ENCODE data around the gene DAD1.
"Not testable (repeated sequence)": the region's sequence is repeated elsewhere in the genome, so short reads cannot be mapped to it uniquely, and the experiment has no call there.

Gene DAD1

GRCh38 chr14:22566845-22567244 lies 22.2 kb downstream of the DAD1 start:
- no peaks in the 10 kb centered on the region for H3K27me3 Mint-ChIP-seq
- peak overlapping the region; percentile 97 for H3K27ac Mint-ChIP-seq
- H3K4me3 Mint-ChIP-seq = peak overlapping the region; percentile 55
- H3K9me3 Mint-ChIP-seq = no peaks in the 10 kb centered on the region
- H3K4me1 Mint-ChIP-seq (ENCODE audit: low read depth) = peaks cover 90% of the 10 kb centered on the region
- peaks cover 54% of the 10 kb centered on the region for H3K36me3 Mint-ChIP-seq (ENCODE audit: low read depth)

- Mint-ChIP-seq H3K36me3 (ENCODE audit: low read depth) (peaks cover 55% of the 10 kb centered on the region), H3K4me1 (ENCODE audit: low read depth) (peaks cover 96% of the 10 kb centered on the region), H3K4me3 (peak overlapping the region; percentile 63), H3K27ac (peak overlapping the region; percentile 97)
- H3K9me3 Mint-ChIP-seq, H3K27me3 Mint-ChIP-seq: not testable (repeated sequence)
These were observed 22.8 kb downstream of the DAD1 start for GRCh38 chr14:22566266-22566665.

- Mint-ChIP-seq H3K36me3 (ENCODE audit: low read depth) (peaks cover 51% of the 10 kb centered on the region), H3K4me1 (ENCODE audit: low read depth) (peaks cover 100% of the 10 kb centered on the region), H3K4me3 (peak overlapping the region; percentile 63), H3K27me3 (no peaks in the 10 kb centered on the region), H3K9me3 (no peaks in the 10 kb centered on the region), H3K27ac (peak overlapping the region; percentile 97)
These were observed 23.6 kb downstream of the DAD1 start for GRCh38 chr14:22565391-22565945.

DNA sequence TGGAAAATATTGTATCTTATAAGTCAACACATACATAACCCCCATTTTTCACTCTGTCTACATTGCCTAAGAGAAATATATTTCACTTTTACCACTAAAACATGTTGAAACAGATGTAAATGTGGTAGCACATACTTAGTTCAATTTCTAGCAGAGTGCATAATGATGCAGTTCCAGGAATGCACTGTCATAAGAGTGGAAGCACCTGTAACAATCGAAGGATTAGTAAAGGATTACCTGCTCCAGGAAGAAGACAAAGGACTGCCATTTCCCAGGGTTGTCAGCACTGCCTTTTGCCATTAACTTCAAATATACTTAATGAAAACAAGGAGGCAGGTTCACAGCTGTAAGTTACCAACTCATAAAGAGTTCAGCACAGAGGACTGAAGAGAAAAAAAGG lies 24.6 kb downstream of the DAD1 start:
- no peaks in the 10 kb centered on the region for H3K27me3 Mint-ChIP-seq
- H3K4me3 Mint-ChIP-seq = peak overlapping the region; percentile 63
- H3K36me3 Mint-ChIP-seq (ENCODE audit: low read depth) = peaks cover 43% of the 10 kb centered on the region
- H3K27ac Mint-ChIP-seq = peak overlapping the region; percentile 97
- no peaks in the 10 kb centered on the region for H3K9me3 Mint-ChIP-seq
- peaks cover 100% of the 10 kb centered on the region for H3K4me1 Mint-ChIP-seq (ENCODE audit: low read depth)

DNA sequence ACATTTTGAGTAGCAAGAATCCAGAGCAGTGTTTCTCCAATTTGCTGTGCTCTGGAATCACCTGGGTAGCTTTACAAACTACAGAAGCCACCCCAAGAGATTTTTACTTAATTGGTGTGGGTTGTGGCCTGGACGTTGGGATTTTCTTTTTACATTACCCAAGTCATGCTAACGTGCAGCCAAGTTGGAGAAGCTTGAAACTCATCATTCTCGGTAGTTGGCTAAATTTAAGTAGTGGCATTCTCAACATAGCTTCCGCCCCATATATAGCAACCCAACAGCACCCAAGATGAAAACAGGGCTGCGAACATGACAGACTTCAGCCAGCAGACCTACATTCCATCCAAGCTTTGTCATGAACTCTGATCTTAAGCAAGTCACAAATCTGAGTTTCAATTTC lies 25.0 kb downstream of the DAD1 start:
- peaks cover 100% of the 10 kb centered on the region for H3K4me1 Mint-ChIP-seq (ENCODE audit: low read depth)
- peaks cover 43% of the 10 kb centered on the region for H3K36me3 Mint-ChIP-seq (ENCODE audit: low read depth)
- no peaks in the 10 kb centered on the region for H3K27me3 Mint-ChIP-seq
- no peaks in the 10 kb centered on the region for H3K9me3 Mint-ChIP-seq
- peak overlapping the region; percentile 97 for H3K27ac Mint-ChIP-seq
- H3K4me3 Mint-ChIP-seq = peak overlapping the region; percentile 63

DNA sequence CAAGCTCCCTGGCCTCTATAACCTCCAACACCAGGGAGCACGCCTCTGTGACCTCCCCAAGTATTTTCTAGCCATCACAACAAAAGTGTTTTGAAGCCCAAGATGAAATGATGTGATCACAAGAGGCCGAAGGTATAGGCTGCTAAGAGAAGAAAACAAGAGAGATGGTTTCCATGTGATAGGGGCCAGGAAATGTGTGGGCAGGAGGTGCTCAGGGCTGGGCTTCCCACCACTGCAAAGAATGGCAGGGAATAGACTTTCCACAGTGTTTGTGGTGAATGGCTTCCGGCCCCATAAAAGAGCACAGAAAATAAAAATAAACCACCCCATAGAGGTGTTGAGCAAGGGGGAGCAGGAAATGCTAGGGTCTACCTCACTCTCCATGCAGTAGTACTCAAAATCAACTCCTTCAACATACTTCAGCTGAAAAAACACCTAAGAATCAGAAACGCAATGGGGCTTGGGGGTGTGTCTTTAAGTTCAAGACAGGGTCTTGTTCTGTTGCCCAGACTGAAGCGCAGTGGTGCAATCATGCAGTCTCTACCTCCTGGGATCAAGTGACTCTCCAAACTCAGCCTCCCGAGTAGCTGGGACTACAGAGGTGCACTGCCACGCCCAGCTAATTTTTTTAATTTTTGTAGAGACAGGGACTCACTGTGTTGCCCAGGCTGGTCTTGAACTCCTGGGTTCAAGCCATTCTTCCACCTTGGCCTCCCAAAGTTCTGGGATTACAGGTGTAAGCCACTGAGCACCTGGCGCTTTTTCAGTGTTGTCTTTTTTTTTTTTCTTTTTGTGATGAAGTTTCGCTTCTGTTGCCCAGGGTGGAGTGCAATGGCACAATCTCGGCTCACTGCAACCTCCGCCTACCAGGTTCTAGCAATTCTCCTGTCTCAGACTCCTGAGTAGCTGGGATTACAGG lies 27.1 kb downstream of the DAD1 start:
- peak overlapping the region; percentile 61 for H3K4me3 Mint-ChIP-seq
- no peaks in the 10 kb centered on the region for H3K27me3 Mint-ChIP-seq
- H3K27ac Mint-ChIP-seq = peak overlapping the region; percentile 97
- H3K9me3 Mint-ChIP-seq = no peaks in the 10 kb centered on the region
- peaks cover 43% of the 10 kb centered on the region for H3K36me3 Mint-ChIP-seq (ENCODE audit: low read depth)
- H3K4me1 Mint-ChIP-seq (ENCODE audit: low read depth) = peaks cover 100% of the 10 kb centered on the region

DNA sequence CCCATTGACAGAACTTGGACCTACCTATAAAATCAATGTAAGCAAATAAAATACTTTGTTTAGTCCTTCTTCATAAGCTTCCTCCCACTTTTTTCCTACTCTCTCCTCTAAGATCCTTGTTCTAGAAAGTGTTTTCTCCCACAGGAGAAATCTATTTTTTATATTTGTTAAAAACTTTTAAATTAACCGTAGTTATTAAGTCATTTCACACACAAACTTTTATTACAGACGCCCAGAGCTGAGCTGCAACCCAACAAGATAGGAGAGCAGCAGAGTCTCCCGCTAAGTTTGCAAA lies 27.7 kb downstream of the DAD1 start:
- Mint-ChIP-seq H3K36me3 (ENCODE audit: low read depth) (peaks cover 43% of the 10 kb centered on the region), H3K4me3 (peak overlapping the region; percentile 61), H3K9me3 (no peaks in the 10 kb centered on the region), H3K27me3 (peaks cover 2% of the 10 kb centered on the region), H3K27ac (peak overlapping the region; percentile 97), H3K4me1 (ENCODE audit: low read depth) (peaks cover 100% of the 10 kb centered on the region)

DNA sequence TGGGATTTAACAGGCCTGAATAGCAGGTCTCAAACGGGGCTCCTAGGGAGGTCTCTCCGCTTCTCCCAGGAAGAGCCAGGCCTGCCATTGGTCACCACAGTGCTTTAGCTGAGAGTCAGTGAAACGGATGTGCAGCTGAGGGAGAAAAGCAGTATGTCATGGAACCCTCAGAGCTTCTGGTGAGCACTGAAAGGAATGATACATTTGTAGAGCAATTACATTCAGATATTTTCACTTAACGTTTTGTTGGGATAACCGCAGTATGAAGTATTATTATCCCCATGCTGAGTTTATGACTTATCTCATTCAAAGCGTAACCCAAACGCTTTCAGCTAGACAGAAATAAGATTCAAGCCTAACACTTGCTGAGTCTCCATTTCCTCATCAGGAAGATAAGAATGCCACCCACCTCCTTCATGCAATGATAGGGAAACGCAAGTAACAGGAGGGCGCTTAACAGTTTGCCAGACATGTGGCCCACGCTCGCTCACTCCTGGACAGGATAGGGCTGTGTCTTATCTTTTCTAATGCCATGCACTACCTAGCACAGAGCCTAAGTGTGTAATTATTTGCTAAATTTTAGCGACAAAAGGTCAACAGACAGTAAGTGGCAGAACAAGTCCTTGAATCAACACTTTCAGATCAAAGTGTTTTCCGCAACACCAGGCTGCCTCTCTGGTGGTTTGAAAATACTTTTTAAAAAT lies 28.2 kb downstream of the DAD1 start:
- Mint-ChIP-seq H3K27me3 (peaks cover 6% of the 10 kb centered on the region), H3K27ac (peak overlapping the region; percentile 97), H3K36me3 (ENCODE audit: low read depth) (peaks cover 44% of the 10 kb centered on the region), H3K9me3 (no peaks in the 10 kb centered on the region), H3K4me3 (peak overlapping the region; percentile 61), H3K4me1 (ENCODE audit: low read depth) (peaks cover 100% of the 10 kb centered on the region)

GRCh38 chr14:22559041-22559440 lies 30.0 kb downstream of the DAD1 start:
- Mint-ChIP-seq H3K4me3 (peak overlapping the region; percentile 77), H3K4me1 (ENCODE audit: low read depth) (peaks cover 98% of the 10 kb centered on the region), H3K27me3 (peaks cover 6% of the 10 kb centered on the region), H3K27ac (peak overlapping the region; percentile 97), H3K36me3 (ENCODE audit: low read depth) (peaks cover 27% of the 10 kb centered on the region), H3K9me3 (no peaks in the 10 kb centered on the region)

DNA sequence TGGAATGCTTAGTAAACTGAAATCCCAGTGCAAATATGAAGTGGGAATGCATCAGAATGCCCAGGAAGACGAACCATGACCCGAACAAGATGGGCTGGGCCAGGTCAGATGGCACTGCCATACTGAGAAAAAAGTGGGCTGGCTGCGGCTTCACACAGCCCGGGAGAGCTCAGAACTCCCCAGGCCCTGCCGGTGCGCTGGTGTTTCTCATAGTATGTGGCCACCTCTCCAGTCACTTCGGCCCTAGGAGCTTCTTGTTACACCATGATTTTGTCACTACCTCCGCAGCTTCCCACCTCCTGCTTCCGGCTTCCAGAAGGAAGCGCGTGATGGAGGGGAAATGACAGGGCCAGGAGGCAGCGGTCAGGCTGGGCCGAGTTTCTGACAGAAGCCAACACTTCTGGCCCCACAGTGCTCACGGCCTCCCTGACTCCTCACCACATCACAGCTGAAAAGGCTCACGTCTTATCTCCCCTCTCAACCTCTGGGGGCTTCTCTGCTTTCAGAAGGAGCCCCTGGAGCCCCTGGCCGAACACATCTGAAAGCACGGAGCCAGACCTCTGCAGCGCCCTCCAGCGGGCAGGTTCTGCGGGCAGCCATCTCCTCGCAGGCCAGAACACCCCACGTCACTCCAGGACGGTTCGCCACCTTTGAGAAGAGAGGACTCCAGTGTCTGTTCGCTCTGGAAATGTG lies 30.7 kb downstream of the DAD1 start:
- H3K4me1 Mint-ChIP-seq (ENCODE audit: low read depth) = peaks cover 98% of the 10 kb centered on the region
- H3K27ac Mint-ChIP-seq = peak overlapping the region; percentile 97
- peaks cover 6% of the 10 kb centered on the region for H3K27me3 Mint-ChIP-seq
- no peaks in the 10 kb centered on the region for H3K9me3 Mint-ChIP-seq
- peak overlapping the region; percentile 77 for H3K4me3 Mint-ChIP-seq
- H3K36me3 Mint-ChIP-seq (ENCODE audit: low read depth) = peaks cover 30% of the 10 kb centered on the region

DNA sequence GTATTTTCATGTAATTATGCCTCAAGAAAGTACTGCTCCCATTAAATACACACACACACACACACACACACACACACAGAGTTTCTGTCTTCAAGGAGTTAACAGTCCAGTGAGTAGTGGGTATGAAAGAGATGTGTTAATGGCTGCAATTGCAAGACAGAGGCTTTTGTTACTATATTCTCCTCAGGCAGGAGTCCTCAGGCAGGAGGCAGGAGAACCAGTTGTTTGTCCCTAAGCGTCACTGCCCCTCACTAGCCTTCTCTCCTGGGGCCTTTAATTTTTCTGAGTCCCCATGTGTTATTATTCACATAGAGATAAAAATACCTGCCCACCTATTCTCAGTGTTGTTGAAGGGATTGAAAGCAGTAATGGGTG lies 31.2 kb downstream of the DAD1 start:
- H3K4me1 Mint-ChIP-seq (ENCODE audit: low read depth) = peaks cover 98% of the 10 kb centered on the region
- H3K36me3 Mint-ChIP-seq (ENCODE audit: low read depth) = peaks cover 31% of the 10 kb centered on the region
- peak overlapping the region; percentile 77 for H3K4me3 Mint-ChIP-seq
- no peaks in the 10 kb centered on the region for H3K9me3 Mint-ChIP-seq
- peak overlapping the region; percentile 97 for H3K27ac Mint-ChIP-seq
- peaks cover 6% of the 10 kb centered on the region for H3K27me3 Mint-ChIP-seq

DNA sequence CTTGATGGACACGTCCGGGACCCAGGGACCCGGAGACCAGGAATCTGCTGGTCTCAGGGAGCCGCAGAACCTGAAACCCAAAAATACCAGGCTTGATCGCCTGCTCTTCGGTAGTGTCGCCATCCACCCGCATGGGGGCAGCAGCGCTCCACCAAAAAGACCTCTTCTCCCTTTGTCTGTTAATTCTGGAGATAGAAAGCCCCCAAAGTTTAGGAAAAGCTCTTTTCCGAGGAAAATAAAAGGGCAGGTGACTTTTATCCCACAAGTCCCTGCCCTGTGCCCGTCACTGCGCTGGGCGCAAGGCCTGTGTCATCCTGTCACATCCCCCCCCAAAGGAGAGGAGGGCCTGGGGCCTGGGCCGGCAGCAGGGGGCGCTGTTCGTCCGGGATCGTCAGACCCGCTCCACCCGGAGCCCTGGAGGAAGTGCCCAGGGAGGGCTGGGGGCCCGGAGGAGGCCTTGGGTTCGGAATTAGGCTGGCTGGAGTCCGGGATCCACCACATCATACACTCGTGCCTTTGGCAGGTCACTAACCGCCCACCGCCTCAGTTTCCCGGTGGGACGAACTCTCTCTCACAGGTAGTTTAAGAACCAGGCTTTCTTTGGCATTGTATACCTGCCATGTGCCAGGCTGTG lies 31.9 kb downstream of the DAD1 start:
- Mint-ChIP-seq H3K27ac (peak overlapping the region; percentile 97), H3K27me3 (peaks cover 6% of the 10 kb centered on the region), H3K4me3 (peak overlapping the region; percentile 77), H3K4me1 (ENCODE audit: low read depth) (peaks cover 98% of the 10 kb centered on the region), H3K36me3 (ENCODE audit: low read depth) (peaks cover 34% of the 10 kb centered on the region), H3K9me3 (no peaks in the 10 kb centered on the region)

DNA sequence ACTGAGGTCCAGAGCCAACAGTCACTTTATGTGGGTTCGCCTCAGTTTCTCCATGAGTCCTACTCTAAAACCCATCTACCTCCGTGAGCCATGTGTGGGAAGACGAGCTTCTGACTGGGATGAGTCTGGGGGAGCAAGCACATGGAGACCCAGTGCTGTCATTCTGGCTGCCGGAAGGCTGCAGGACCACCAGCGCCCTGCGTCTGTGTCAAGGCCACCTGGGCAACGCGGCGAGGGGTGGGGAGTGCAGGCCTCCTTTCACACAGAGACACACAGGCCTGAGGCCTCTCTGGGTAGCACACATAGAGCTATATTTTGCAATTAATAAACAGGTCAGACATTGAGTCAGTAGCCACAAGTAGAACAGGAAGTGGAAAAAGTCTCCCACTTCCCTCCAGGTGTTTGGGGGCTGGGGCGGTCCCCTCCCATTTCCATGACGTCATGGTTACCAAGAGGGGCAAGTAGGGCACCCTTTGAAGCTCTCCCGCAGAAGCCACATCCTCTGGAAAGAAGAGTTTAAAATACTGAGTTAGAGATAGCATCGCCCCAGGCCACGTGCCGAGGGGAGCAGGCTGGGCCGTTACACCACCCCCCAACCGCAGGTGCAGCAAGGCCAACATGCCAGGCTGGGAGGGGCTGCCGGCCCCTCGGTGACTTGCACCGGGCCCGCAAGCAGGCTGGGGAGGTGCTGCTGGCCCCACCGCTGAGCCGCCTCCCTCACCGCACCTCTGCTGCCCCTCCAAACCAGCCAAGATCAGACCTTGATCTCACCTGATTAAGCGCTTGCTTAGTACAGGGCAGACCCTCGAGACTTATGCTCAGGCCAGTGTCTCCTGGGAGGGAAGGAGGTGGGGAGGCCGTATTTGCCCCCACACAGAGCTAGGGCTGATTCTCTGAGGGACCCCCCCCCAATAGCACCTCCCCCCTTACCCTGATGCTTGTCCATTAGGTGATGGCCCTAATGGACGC lies 32.7 kb downstream of the DAD1 start:
- peak overlapping the region; percentile 97 for H3K27ac Mint-ChIP-seq
- peak overlapping the region; percentile 77 for H3K4me3 Mint-ChIP-seq
- H3K4me1 Mint-ChIP-seq (ENCODE audit: low read depth) = peaks cover 98% of the 10 kb centered on the region
- H3K9me3 Mint-ChIP-seq = no peaks in the 10 kb centered on the region
- peaks cover 6% of the 10 kb centered on the region for H3K27me3 Mint-ChIP-seq
- H3K36me3 Mint-ChIP-seq (ENCODE audit: low read depth) = peaks cover 38% of the 10 kb centered on the region
